ENCODE results near the gene RPL18. TPM values are rescaled to one million over a fixed set of nuclear protein-coding genes. Genes with fewer than 3 reads are reported as not detected.
A peak's percentile ranks its signal among the peaks of the same experiment; 100 is the strongest.

RPL18 gene
- total RNA-seq, 1 donor from 2014 or later: 1,586 TPM

- DNase-seq (ENCODE audit: low spot score in 2 of 2, unreplicated experiment in 2 of 2): no peak
- no peak for TF ChIP-seq CTCF (IDR thresholded peaks at IDR 0.05; ENCODE audit: unreplicated experiment)
- no peaks in the 10 kb centered on the region for H3K27me3 Mint-ChIP-seq (ENCODE audit: low read depth)
These were observed 49.2 kb downstream of the RPL18 start for GRCh38 chr19:48569814-48570213.

GRCh38 chr19:48568345-48568886 lies 50.6 kb downstream of the RPL18 start:
- peak in 1 of 2 experiments; percentile 55 for DNase-seq (ENCODE audit: low spot score in 2 of 2, unreplicated experiment in 2 of 2)
- peak overlapping the region; percentile 52 for H3K4me3 Mint-ChIP-seq
- no peaks in the 10 kb centered on the region for H3K27me3 Mint-ChIP-seq (ENCODE audit: low read depth)
- no peak for TF ChIP-seq CTCF (IDR thresholded peaks at IDR 0.05; ENCODE audit: unreplicated experiment)
- H3K36me3 Mint-ChIP-seq: no peaks in the 10 kb centered on the region
- no peaks in the 10 kb centered on the region for H3K9me3 Mint-ChIP-seq
- peaks cover 28% of the 10 kb centered on the region for H3K4me1 Mint-ChIP-seq
- peak overlapping the region; percentile 82 for H3K27ac Mint-ChIP-seq

More at GRCh38 chr19:48569814-48570213, 49.2 kb downstream of the RPL18 start:
- H3K27ac Mint-ChIP-seq: no peak overlapping the region
- H3K4me1 Mint-ChIP-seq: peaks cover 42% of the 10 kb centered on the region
- H3K36me3 Mint-ChIP-seq: no peaks in the 10 kb centered on the region
- H3K9me3 Mint-ChIP-seq: no peaks in the 10 kb centered on the region
- H3K4me3 Mint-ChIP-seq: no peak overlapping the region

Other genes starting within 250 kb of the RPL18 start
- gene KDELR1, start 227.6 kb downstream of the RPL18 start, total RNA-seq: 255 to 262 TPM (median 260 TPM) in 3 replicates
- 14.5 to 15.8 TPM (median 15.7 TPM) in 3 replicates for gene GRIN2D, start 225.5 kb downstream of the RPL18 start, total RNA-seq
- gene GRWD1, start 173.2 kb downstream of the RPL18 start, total RNA-seq: 34.0 to 36.5 TPM (median 36.2 TPM) in 3 replicates
- gene KCNJ14, start 163.6 kb downstream of the RPL18 start, total RNA-seq: 2.7 to 2.8 TPM (median 2.8 TPM) in 3 replicates
- gene CYTH2, start 149.8 kb downstream of the RPL18 start, total RNA-seq: 184 to 196 TPM (median 190 TPM) in 3 replicates
- 19.4 to 21.3 TPM (median 20.4 TPM) in 3 replicates for gene LMTK3, start 107.3 kb downstream of the RPL18 start, total RNA-seq
- 0.64 to 0.79 TPM (median 0.74 TPM) in 3 replicates for gene SULT2B1, start 67.0 kb downstream of the RPL18 start, total RNA-seq
- gene SPACA4, start 12.4 kb downstream of the RPL18 start, total RNA-seq: not detected in 3 replicates
- gene FAM83E, start 4.1 kb downstream of the RPL18 start, total RNA-seq: 2.5 to 3.9 TPM (median 3.7 TPM) in 3 replicates
- gene SPHK2, start 328 bp upstream of the RPL18 start, total RNA-seq: 25.3 to 28.6 TPM (median 27.7 TPM) in 3 replicates
- gene DBP, start 18.2 kb upstream of the RPL18 start, total RNA-seq: 11.5 to 13.2 TPM (median 13.1 TPM) in 3 replicates
- gene CA11, start 27.0 kb upstream of the RPL18 start, total RNA-seq: 48.2 to 55.0 TPM (median 53.1 TPM) in 3 replicates
- 6.8 to 7.3 TPM (median 7.1 TPM) in 3 replicates for gene NTN5, start 53.8 kb upstream of the RPL18 start, total RNA-seq
- 0.20 TPM in 1 of 3 replicates, not detected in the others for gene FUT2, start 76.8 kb upstream of the RPL18 start, total RNA-seq
- gene MAMSTR, start 100.5 kb upstream of the RPL18 start, total RNA-seq: 5.8 to 6.5 TPM (median 6.0 TPM) in 3 replicates
- 1.4 to 2.1 TPM (median 1.5 TPM) in 3 replicates for gene RASIP1, start 121.4 kb upstream of the RPL18 start, total RNA-seq
- gene IZUMO1, start 127.7 kb upstream of the RPL18 start, total RNA-seq: 0.45 to 0.80 TPM (median 0.49 TPM) in 3 replicates
- 3.5 to 4.4 TPM (median 4.3 TPM) in 3 replicates for gene FUT1, start 133.5 kb upstream of the RPL18 start, total RNA-seq
- not detected in 3 replicates for gene FGF21, start 136.3 kb upstream of the RPL18 start, total RNA-seq
- gene BCAT2, start 191.9 kb upstream of the RPL18 start, total RNA-seq: 45.3 to 47.3 TPM (median 45.7 TPM) in 3 replicates
- 22.9 to 29.6 TPM (median 27.1 TPM) in 3 replicates for gene HSD17B14, start 217.3 kb upstream of the RPL18 start, total RNA-seq
- gene PLEKHA4, start 249.4 kb upstream of the RPL18 start, total RNA-seq: 25.7 to 28.6 TPM (median 26.9 TPM) in 3 replicates